CD14-positive monocyte (primary cell): ENCODE measurements around the gene CCDC142. TPM values are rescaled to one million over a fixed set of nuclear protein-coding genes. Genes with fewer than 3 reads are reported as not detected.

Source experiments
- DNase-seq, 3 donors: peaks; one replicate each; pipeline ENCODE4 v3.0.0-alpha.2; 2011 to 2022
- H2AFZ ChIP-seq: 2 replicates; pipeline ENCODE4 v1.6.0; 2012; ENCODE audit warnings: mild to moderate bottlenecking, low read depth, low read length, inconsistent platforms; ENCODE audit not compliant: insufficient read depth, poor library complexity, severe bottlenecking
- H3K27ac ChIP-seq, 2 donors: 1 replicate in 1 of 2; 2 replicates in 1 of 2; pipeline ENCODE4 v1.5.1; 2012 to 2013; ENCODE audit warnings: low read length in 2 of 2, control low read depth in 1 of 2, inconsistent platforms in 1 of 2, low read depth in 1 of 2, mild to moderate bottlenecking in 1 of 2
- H3K27me3 ChIP-seq, 2 donors: one replicate each; pipeline versions ENCODE4 v1.6.0 to v1.6.1; 2011 to 2013; ENCODE audit warnings: low read length in 2 of 2; ENCODE audit not compliant: control insufficient read depth in 2 of 2, insufficient read depth in 2 of 2
- H3K36me3 ChIP-seq, 2 donors: replicated peaks in 1 of 2; 1 replicate in 1 of 2; 2 replicates in 1 of 2; pipeline versions ENCODE4 v1.5.1 to v1.6.1; 2012 to 2013; ENCODE audit warnings: low read length in 2 of 2, control low read depth in 1 of 2, inconsistent platforms in 1 of 2, mild to moderate bottlenecking in 1 of 2; ENCODE audit not compliant: insufficient read depth in 2 of 2, control insufficient read depth in 1 of 2
- H3K4me1 ChIP-seq, 2 donors: 1 replicate in 1 of 2; 2 replicates in 1 of 2; pipeline versions ENCODE4 v1.5.1 to v1.6.1; 2012 to 2013; ENCODE audit warnings: low read length in 2 of 2, control low read depth in 1 of 2, inconsistent platforms in 1 of 2, mild to moderate bottlenecking in 1 of 2, moderate library complexity in 1 of 2; ENCODE audit not compliant: insufficient read depth in 2 of 2, control insufficient read depth in 1 of 2
- H3K4me2 ChIP-seq: replicated peaks from 2 replicates; pipeline ENCODE3; 2012; ENCODE audit warnings: low read length, moderate library complexity, mild to moderate bottlenecking; ENCODE audit not compliant: poor library complexity, severe bottlenecking; ENCODE audit errors: extremely low read depth
- H3K4me3 ChIP-seq, 3 experiments: fragments of 200-600 bp in 1 of 3; sonication (generic) in 1 of 3; replicated peaks in 1 of 3; 1 replicate in 2 of 3; 2 replicates in 1 of 3; pipeline ENCODE4 v1.5.1; 2011 to 2013; ENCODE audit warnings: low read length in 3 of 3, mild to moderate bottlenecking in 3 of 3, control low read depth in 2 of 3, low read depth in 2 of 3, inconsistent platforms in 1 of 3, moderate library complexity in 1 of 3
- H3K79me2 ChIP-seq: 2 replicates; pipeline ENCODE4 v1.6.0; 2012; ENCODE audit warnings: mild to moderate bottlenecking, control low read depth, inconsistent platforms, low read length, moderate library complexity; ENCODE audit not compliant: insufficient read depth
- H3K9ac ChIP-seq: 2 replicates; pipeline ENCODE4 v1.6.0; 2017; ENCODE audit warnings: low read length, mild to moderate bottlenecking; ENCODE audit not compliant: insufficient read depth, poor library complexity, severe bottlenecking
- H3K9me3 ChIP-seq, 2 donors: replicated peaks in 1 of 2; 1 replicate in 1 of 2; 2 replicates in 1 of 2; pipeline versions ENCODE4 v1.5.1 to v1.6.1; 2012 to 2013; ENCODE audit warnings: low read length in 2 of 2, control low read depth in 1 of 2; ENCODE audit not compliant: control insufficient read depth in 1 of 2, insufficient read depth in 1 of 2
- H4K20me1 ChIP-seq: 2 replicates; pipeline ENCODE4 v1.6.0; 2012; ENCODE audit warnings: mild to moderate bottlenecking, low read length, control low read depth, moderate library complexity; ENCODE audit not compliant: insufficient read depth
- H3K27ac Mint-ChIP-seq, 7 donors: one replicate each; pipeline ENCODE4 v1.8.0; 2020; ENCODE audit warnings: mild to moderate bottlenecking in 7 of 7, mixed read lengths in 7 of 7, moderate library complexity in 6 of 7, inconsistent platforms in 2 of 7
- H3K27me3 Mint-ChIP-seq, 3 donors: one replicate each; pipeline ENCODE4 v1.8.0; 2021 to 2022; ENCODE audit warnings: low read depth in 3 of 3, mild to moderate bottlenecking in 3 of 3, mixed read lengths in 3 of 3, moderate library complexity in 3 of 3, inconsistent platforms in 1 of 3
- H3K36me3 Mint-ChIP-seq, 2 donors: one replicate each; pipeline ENCODE4 v1.8.0; 2020; ENCODE audit warnings: mixed read lengths in 2 of 2, inconsistent platforms in 1 of 2, mild to moderate bottlenecking in 1 of 2
- H3K4me1 Mint-ChIP-seq: one replicate; pipeline ENCODE4 v1.8.0; 2020; ENCODE audit warnings: mild to moderate bottlenecking, mixed read lengths
- H3K4me3 Mint-ChIP-seq, 2 donors: one replicate each; pipeline ENCODE4 v1.8.0; 2020; ENCODE audit warnings: mild to moderate bottlenecking in 2 of 2, mixed read lengths in 2 of 2, moderate library complexity in 1 of 2
- H3K9me3 Mint-ChIP-seq, 7 donors: one replicate each; pipeline ENCODE4 v1.8.0; 2020 to 2022; ENCODE audit warnings: mixed read lengths in 7 of 7, mild to moderate bottlenecking in 6 of 7, moderate library complexity in 6 of 7, inconsistent platforms in 2 of 7
- CTCF ChIP-seq: fragments of 200-600 bp; IDR thresholded peaks from one replicate; pipeline ENCODE4 v1.8.0; 2022; ENCODE audit warnings: antibody characterized with exemption, mild to moderate bottlenecking
- WGBS: methylation state at CpG from one replicate; pipeline ENCODE4 v1.1.5; 2013; ENCODE audit warnings: missing lambda C conversion rate; ENCODE audit not compliant: insufficient coverage; 5-methylcytosine and 5-hydroxymethylcytosine counted together
- intact Hi-C, 2 donors: fragments of 100-400 bp; cut with micrococcal nuclease; formaldehyde crosslinking; loops; one replicate each; pipeline versions ENCODE4 v1.15.0 to v1.15.1; 2023
- polyA plus RNA-seq, 3 donors: library from polyadenylated mRNA; depleted of rRNA in 1 of 3; unstranded in 2 of 3; stranded (reverse) in 1 of 3; fragments of 300-500 nt in 2 of 3; fragments of >200 nt in 1 of 3; fragmentation: Illumina TruSeq in 2 of 3; gene quantifications; 1 replicate in 2 of 3; 2 replicates in 1 of 3; pipeline ENCODE4 v1.2.3, GENCODE V29; 2012 to 2021

Gene CCDC142
- polyA plus RNA-seq, 3 donors = 2.2 to 15.8 (median 3.7) TPM

DNA sequence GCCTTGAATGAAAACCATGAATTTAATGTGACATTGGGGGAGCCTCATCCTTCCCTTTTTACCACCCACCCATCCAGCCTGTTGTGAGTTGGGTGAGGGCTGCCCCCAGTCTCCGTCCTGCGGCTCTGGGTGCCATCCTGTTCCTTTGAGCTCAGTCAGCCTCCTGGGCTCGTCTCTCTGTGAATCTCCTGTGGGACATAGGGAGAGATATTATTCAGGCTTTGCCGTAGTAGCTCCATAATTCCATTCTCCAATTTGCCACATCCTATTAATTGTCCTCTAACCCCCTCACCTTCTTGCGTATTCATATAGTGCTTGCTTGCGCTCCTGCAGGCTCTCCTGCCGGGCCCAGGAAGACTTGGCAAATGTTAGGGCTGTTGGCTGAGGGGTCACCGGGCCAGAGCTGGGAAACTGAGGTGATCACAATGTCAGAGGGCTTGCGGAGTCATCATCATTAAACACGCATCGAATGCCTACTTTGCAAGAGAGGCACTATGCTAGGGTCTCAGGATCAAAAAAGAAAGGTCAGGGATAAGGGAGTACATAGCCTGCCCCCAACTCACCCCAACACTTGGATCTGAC is 43.9 kb upstream of the CCDC142 start:
- peaks cover 17 to 25% of the 10 kb centered on the region in 2 donors for H3K36me3 ChIP-seq
- no peak overlapping the region for H2AFZ ChIP-seq
- H3K4me3 ChIP-seq = no peak overlapping the region
- no peaks in the 10 kb centered on the region for H3K27me3 ChIP-seq
- peaks cover 6 to 12% (median 11%) of the 10 kb centered on the region in 3 donors for H3K27me3 Mint-ChIP-seq
- peaks cover 38% of the 10 kb centered on the region for H3K4me1 Mint-ChIP-seq
- no peak for TF ChIP-seq CTCF
- H3K9ac ChIP-seq = no peak overlapping the region
- 98% methylated on average over 5 of the region's 11 CpGs for WGBS
- peaks cover 24 to 37% of the 10 kb centered on the region in 2 donors for H3K36me3 Mint-ChIP-seq
- intact Hi-C loops = loop anchor here (5.0 kb wide), 2 partner anchors 44 to 69 kb away; partner anchors contain the start of genes INO80B (in 2 of the 2), WBP1 (in 2 of the 2), CCDC142 (in 1 of the 2) and TTC31 (in 1 of the 2)
- H3K79me2 ChIP-seq = peaks cover 29% of the 10 kb centered on the region
- H3K4me2 ChIP-seq = no peak overlapping the region
- peak overlapping the region in 1 of 2 donors; percentile 52 for H3K4me3 Mint-ChIP-seq
- peak overlapping the region; percentile 76 to 91 (median 84) for H3K27ac Mint-ChIP-seq
- DNase-seq = no peak
- H3K9me3 Mint-ChIP-seq = peaks cover 0 to 8% (median 0%) of the 10 kb centered on the region in 7 donors
- H3K4me1 ChIP-seq = peaks cover 28 to 45% of the 10 kb centered on the region in 2 donors
- peak overlapping the region; percentile 34 to 59 for H3K27ac ChIP-seq
- peaks cover 26% of the 10 kb centered on the region for H4K20me1 ChIP-seq
- no peaks in the 10 kb centered on the region for H3K9me3 ChIP-seq

GRCh38 chr2:74525717-74526648 is 43.2 kb upstream of the CCDC142 start, which contains the start of gene DQX1:
TSS of gene DQX1 (minus strand) at chr2:74526231. CDS start at chr2:74525729, 502 bp downstream.
- H3K4me3 Mint-ChIP-seq = peak within 1 kb of the TSS in 1 of 2 donors; percentile 52
- H3K36me3 Mint-ChIP-seq = peaks cover 24 to 37% of the 10 kb centered on the region in 2 donors
- Histone ChIP-seq H3K36me3 (peaks cover 17 to 25% of the 10 kb centered on the region in 2 donors), H4K20me1 (peaks cover 26% of the 10 kb centered on the region), H3K9ac (no peak within 1 kb of the TSS), H3K4me3 (no peak within 1 kb of the TSS), H3K4me1 (peaks cover 22 to 37% of the 10 kb centered on the region in 2 donors), H2AFZ (no peak within 1 kb of the TSS), H3K79me2 (peaks cover 29% of the 10 kb centered on the region), H3K27ac (peak within 1 kb of the TSS; percentile 34 to 59), H3K27me3 (peaks cover 0 to 2% of the 10 kb centered on the region in 2 donors), H3K9me3 (no peaks in the 10 kb centered on the region), H3K4me2 (no peak within 1 kb of the TSS)
- peaks cover 32% of the 10 kb centered on the region for H3K4me1 Mint-ChIP-seq
- intact Hi-C loops = loop anchor here (5.0 kb wide), 2 partner anchors 44 to 69 kb away; partner anchors contain the start of genes INO80B (in 2 of the 2), WBP1 (in 2 of the 2), CCDC142 (in 1 of the 2) and TTC31 (in 1 of the 2)
- TF ChIP-seq CTCF = no peak
- H3K9me3 Mint-ChIP-seq = peaks cover 0 to 10% (median 0%) of the 10 kb centered on the region in 7 donors
- peak; percentile 75 to 91 (median 78) for DNase-seq
- WGBS = 63% methylated on average over 2 of the region's 11 CpGs
- H3K27ac Mint-ChIP-seq = peak within 1 kb of the TSS; percentile 76 to 91 (median 84)
- peaks cover 13 to 18% (median 17%) of the 10 kb centered on the region in 3 donors for H3K27me3 Mint-ChIP-seq
